ENCODE results near the gene COPS3. TPM values are rescaled to one million over a fixed set of nuclear protein-coding genes. Genes with fewer than 3 reads are reported as not detected.

Gene COPS3
- total and polyA plus RNA-seq, 9 of the 15 experiments (the other 6 are each of a cell fraction or from before 2014, with no cell fraction given): 92.4 to 295 (median 167) TPM

DNA sequence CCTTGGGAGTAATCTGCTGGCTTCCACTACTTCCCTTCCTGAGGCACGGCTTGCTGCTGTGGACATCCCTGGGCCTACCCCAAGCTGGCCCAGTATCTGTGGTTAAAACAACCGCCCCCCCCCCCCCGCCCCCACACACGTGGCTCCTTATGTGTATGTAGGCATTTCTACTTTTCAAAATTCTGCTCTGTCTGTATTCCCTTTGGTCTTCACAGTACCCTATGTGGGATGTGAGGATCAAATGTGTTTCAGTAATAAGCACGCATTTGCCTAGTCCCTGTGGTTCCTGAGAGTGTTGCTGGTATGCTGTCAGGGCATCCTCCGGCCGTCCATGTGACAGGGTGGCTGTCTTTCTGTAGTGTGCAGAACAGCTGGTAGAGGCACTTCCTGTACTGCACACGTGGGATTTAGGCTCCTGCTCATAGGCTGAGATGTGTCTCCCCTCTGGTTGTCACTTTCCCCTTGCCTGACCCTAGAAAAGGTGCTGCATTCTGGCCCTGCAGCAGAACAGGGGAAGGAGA is 24.3 kb upstream of the COPS3 start (continued):
- TF ChIP-seq HEY1 (CRISPR knock-in tag; IDR thresholded peaks at IDR 0.05; ENCODE audit: borderline replicate concordance): no peak
- TF ChIP-seq ZNF165 (CRISPR knock-in tag; IDR thresholded peaks at IDR 0.05; ENCODE audit: borderline replicate concordance): no peak
- TF ChIP-seq MAFG (tag; conservative IDR thresholded peaks at IDR 0.05): no peak
- TF ChIP-seq, protein P1, sequence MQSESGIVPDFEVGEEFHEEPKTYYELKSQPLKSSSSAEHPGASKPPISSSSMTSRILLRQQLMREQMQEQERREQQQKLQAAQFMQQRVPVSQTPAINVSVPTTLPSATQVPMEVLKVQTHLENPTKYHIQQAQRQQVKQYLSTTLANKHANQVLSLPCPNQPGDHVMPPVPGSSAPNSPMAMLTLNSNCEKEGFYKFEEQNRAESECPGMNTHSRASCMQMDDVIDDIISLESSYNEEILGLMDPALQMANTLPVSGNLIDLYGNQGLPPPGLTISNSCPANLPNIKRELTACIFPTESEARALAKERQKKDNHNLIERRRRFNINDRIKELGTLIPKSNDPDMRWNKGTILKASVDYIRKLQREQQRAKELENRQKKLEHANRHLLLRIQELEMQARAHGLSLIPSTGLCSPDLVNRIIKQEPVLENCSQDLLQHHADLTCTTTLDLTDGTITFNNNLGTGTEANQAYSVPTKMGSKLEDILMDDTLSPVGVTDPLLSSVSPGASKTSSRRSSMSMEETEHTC (IDR thresholded peaks at IDR 0.05): no peak
- no peak for TF ChIP-seq ARNT (IDR thresholded peaks at IDR 0.05)
- TF ChIP-seq RBBP5 (IDR thresholded peaks at IDR 0.05; ENCODE audit: borderline replicate concordance, insufficient read depth, low read length, poor library complexity, severe bottlenecking): no peak
- TF ChIP-seq NFRKB (IDR thresholded peaks at IDR 0.05; ENCODE audit: low read depth): no peak
- TF ChIP-seq NONO (IDR thresholded peaks at IDR 0.05; ENCODE audit: low read depth in 2 of 2, low read length in 1 of 2): no peak
- TF ChIP-seq ETV1 (tag; conservative IDR thresholded peaks at IDR 0.05; ENCODE audit: low read depth): peak; percentile 53
- TF ChIP-seq SP1 (CRISPR knock-in tag; IDR thresholded peaks at IDR 0.05): no peak
- no peak for TF ChIP-seq ZNF584 (CRISPR knock-in tag; IDR thresholded peaks at IDR 0.05; ENCODE audit: low read depth)
- TF ChIP-seq MTA3 (IDR thresholded peaks at IDR 0.05; ENCODE audit: borderline replicate concordance): no peak
- TF ChIP-seq KHSRP (IDR thresholded peaks at IDR 0.05): no peak
- no peak for TF ChIP-seq BRF2 (IDR thresholded peaks at IDR 0.05; ENCODE audit: borderline replicate concordance, insufficient read depth, insufficient read length)
- TF ChIP-seq ZHX1 (conservative IDR thresholded peaks at IDR 0.05; ENCODE audit: low read length): no peak
- TF ChIP-seq ZNF644 (tag; IDR thresholded peaks at IDR 0.05; ENCODE audit: low read depth): no peak
- TF ChIP-seq MXI1 (IDR thresholded peaks at IDR 0.05; ENCODE audit: low read depth, low read length): peak; percentile 78; the same call in 1 of the 2 replicates

All from K562 (cell line).